Ovary (tissue), 10 donors: ENCODE data around the gene ANGPT4. TPM values are rescaled to one million over a fixed set of nuclear protein-coding genes. Genes with fewer than 3 reads are reported as not detected.

ENCODE experiments used
- DNase-seq, 5 donors: peaks; one replicate each; pipeline ENCODE4 v3.0.0-alpha.2; 2019 to 2020
- H3K27ac ChIP-seq, 2 donors: fragments of 200-600 bp; one replicate each; pipeline versions ENCODE4 v1.5.1 to v1.8.0; 2019 to 2022
- H3K27me3 ChIP-seq: fragments of 200-600 bp; one replicate; pipeline ENCODE4 v1.8.0; 2022
- H3K36me3 ChIP-seq: fragments of 200-600 bp; sonication (generic); one replicate; pipeline ENCODE4 v1.5.1; 2019
- H3K4me1 ChIP-seq: one replicate; pipeline ENCODE4 v1.8.1; 2013; ENCODE audit warnings: mild to moderate bottlenecking, moderate library complexity; ENCODE audit not compliant: insufficient read depth
- H3K4me3 ChIP-seq: fragments of 200-600 bp; sonication (generic); one replicate; pipeline ENCODE4 v1.5.1; 2017
- H3K9me3 ChIP-seq, 2 donors: fragments of 200-600 bp in 1 of 2; sonication (generic) in 1 of 2; one replicate each; pipeline versions ENCODE4 v1.5.1 to v1.8.1; 2013 to 2019; ENCODE audit warnings: mild to moderate bottlenecking in 1 of 2, moderate library complexity in 1 of 2
- EP300 ChIP-seq: sonication (generic); formaldehyde crosslinking; IDR thresholded peaks from one replicate; pipeline ENCODE4 v1.6.1; 2017; ENCODE audit warnings: antibody characterized with exemption
- POLR2A ChIP-seq: fragments of 450-650 bp; IDR thresholded peaks from one replicate; pipeline ENCODE4 v1.6.1; 2017; ENCODE audit warnings: antibody characterized with exemption, mild to moderate bottlenecking, moderate library complexity
- WGBS, 3 donors: extraction: QIAGEN DNeasy Blood & Tissue Kit in 1 of 3; methylation state at CpG; one replicate each; pipeline versions ENCODE4 v1.1.5 to v1.1.7; 2013 to 2017; 5-methylcytosine and 5-hydroxymethylcytosine counted together
- intact Hi-C, 4 donors: fragments of 100-400 bp; cut with DNase I; formaldehyde crosslinking; loops; one replicate each; pipeline versions ENCODE4 v1.11.0 to v1.15.1; 2022 to 2023
- long read RNA-seq, 3 donors: library from polyadenylated mRNA in 2 of 3; unstranded in 2 of 3; transcript quantifications; one replicate each; pipeline ENCODE4 v2.0.0 and lab custom pipeline, GENCODE V29; 2021 to 2026
- polyA plus RNA-seq, 2 donors: library from polyadenylated mRNA; stranded (reverse); fragments of 200-250 nt in 1 of 2; fragments of 350-450 nt in 1 of 2; fragmentation: Illumina TruSeq in 1 of 2; extraction: RNeasy Lipid Tissue Mini Kit (QIAGEN cat#74804) in 1 of 2; gene quantifications; one replicate each; pipeline ENCODE4 v1.2.3, GENCODE V29; 2013 to 2014
- total RNA-seq, 7 donors: library from RNA; depleted of rRNA in 2 of 7; stranded (reverse); fragments of >200 nt in 2 of 7; fragmentation: NEBNext Ultra II Directional in 3 of 7; extraction: Animal tissue kit (Norgen Biotek cat#: 25700) in 3 of 7; gene quantifications; one replicate each; pipeline versions ENCODE4 v1.1.0 to v1.2.4, GENCODE V29; 2016 to 2023
- TF ChIP-seq, protein P1 (sequence below), 3 donors: fragments of 450-650 bp in 2 of 3; fragments of 200-600 bp in 1 of 3; IDR thresholded peaks; one replicate each; pipeline versions ENCODE4 v1.5.1 to v1.8.0; 2016 to 2022; ENCODE audit warnings: antibody characterized with exemption in 3 of 3, mild to moderate bottlenecking in 1 of 3
- donor health status: DM: no; HTN: no; CAD: no; lungs with moderate emphysema.
- donor health status: DM: no; HTN: no; CAD: no.
- donor health status: Bipolar disorder and iron deficiency.
- donor health status: DM: yes; HTN: yes; CAD: no.
- donor health status: DM: no; HTN: no; CAD: no.
- donor health status: DM: yes; HTN: yes; CAD: no.

Gene ANGPT4
- total RNA-seq (10 to 100 TPM in 1 of 7 donors, 1 to 10 TPM in 4, under 1 TPM in 2; 0.58 to 10.7 (median 1.9) TPM), polyA plus RNA-seq (1 to 10 TPM; 3.0 to 3.7 TPM)
- long read RNA-seq, donor 1, full-length matches to known transcripts: 1 of 6 reads
- long read RNA-seq, donor 1, partial matches to known transcripts: 1 of 6 reads
- long read RNA-seq, donor 1, other reads (novel, unspliced or antisense): 4 of 6 reads
- long read RNA-seq, donor 2: 0 reads
- long read RNA-seq, donor 3, full-length matches to known transcripts: 5 of 12 reads
- long read RNA-seq, donor 3, partial matches to known transcripts: 0 of 12 reads
- long read RNA-seq, donor 3, other reads (novel, unspliced or antisense): 7 of 12 reads

DNA sequence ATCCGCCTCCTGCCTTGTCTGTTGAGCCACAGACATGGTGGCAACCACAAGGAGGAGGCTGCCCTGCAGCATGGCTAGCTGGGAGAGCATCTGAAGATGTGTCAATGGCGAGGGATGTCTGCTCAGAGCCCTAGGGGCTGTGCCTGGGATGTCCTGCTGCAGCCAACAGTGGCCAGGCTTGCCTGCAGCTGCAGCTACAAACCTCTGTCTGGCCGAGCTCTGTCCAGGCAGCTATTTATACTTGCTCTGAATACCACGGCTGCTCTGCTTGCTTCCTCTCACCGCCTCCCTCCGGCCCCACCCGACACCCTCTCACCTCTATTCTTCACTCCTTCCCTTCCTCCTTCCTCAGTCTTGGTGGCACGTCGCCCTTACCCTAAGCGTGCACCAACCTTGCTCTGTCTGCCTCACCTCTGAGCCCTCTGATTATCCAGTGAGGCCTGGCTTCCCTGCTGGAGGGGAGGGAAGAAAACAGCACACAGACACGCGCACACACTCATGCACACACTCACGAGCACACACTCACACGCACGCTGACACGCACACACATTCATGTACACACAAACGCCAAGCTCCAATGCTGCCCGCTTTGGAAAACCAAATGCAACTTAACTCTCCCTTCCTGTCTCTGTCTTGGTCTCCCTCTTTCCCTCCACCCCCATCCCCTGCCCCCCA is at the start of gene ANGPT4:
ANGPT4 (minus strand) TSS at position 210 of the 675 bp plus-strand sequence; CDS start at position 90, 120 bp downstream.
- Histone ChIP-seq H3K4me1 (peaks cover 24% of the 10 kb centered on the region), H3K27ac (no peak within 1 kb of the TSS), H3K36me3 (no peaks in the 10 kb centered on the region), H3K27me3 (no peaks in the 10 kb centered on the region), H3K4me3 (no peak within 1 kb of the TSS), H3K9me3 (no peaks in the 10 kb centered on the region)
- TF ChIP-seq POLR2A (no peak), EP300 (no peak)
- TF ChIP-seq, protein P1, sequence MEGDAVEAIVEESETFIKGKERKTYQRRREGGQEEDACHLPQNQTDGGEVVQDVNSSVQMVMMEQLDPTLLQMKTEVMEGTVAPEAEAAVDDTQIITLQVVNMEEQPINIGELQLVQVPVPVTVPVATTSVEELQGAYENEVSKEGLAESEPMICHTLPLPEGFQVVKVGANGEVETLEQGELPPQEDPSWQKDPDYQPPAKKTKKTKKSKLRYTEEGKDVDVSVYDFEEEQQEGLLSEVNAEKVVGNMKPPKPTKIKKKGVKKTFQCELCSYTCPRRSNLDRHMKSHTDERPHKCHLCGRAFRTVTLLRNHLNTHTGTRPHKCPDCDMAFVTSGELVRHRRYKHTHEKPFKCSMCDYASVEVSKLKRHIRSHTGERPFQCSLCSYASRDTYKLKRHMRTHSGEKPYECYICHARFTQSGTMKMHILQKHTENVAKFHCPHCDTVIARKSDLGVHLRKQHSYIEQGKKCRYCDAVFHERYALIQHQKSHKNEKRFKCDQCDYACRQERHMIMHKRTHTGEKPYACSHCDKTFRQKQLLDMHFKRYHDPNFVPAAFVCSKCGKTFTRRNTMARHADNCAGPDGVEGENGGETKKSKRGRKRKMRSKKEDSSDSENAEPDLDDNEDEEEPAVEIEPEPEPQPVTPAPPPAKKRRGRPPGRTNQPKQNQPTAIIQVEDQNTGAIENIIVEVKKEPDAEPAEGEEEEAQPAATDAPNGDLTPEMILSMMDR (IDR thresholded peaks at IDR 0.05): no peak
- WGBS, 3 donors: 21 to 33% (median 25%) methylated on average over 18 of the region's 18 CpGs
- intact Hi-C loops: no loop called here
- DNase-seq: peak in 3 of 5 donors; percentile 32 to 61 (median 37)

DNA sequence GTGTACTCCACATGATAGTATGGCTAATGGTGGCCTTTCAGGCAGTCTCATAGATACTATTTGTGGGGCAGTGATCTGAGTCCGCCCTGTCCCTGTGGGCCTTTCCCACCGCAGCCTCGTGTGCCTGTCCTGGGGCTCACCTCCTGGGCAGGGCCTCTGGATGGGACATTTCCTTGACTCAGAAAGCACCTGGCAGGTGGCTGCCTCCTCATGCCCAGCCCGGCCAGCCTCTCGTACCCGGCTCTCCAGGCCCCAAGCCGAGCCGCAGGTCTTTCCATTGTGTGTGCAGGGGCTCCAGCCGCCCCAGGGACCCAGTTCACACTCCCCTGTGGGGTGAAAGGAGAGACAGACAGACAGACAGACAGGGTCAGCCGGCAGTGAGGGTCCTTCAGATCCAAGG is 47.7 kb upstream of the ANGPT4 start:
- Histone ChIP-seq H3K4me1 (no peaks in the 10 kb centered on the region), H3K27me3 (no peaks in the 10 kb centered on the region), H3K9me3 (no peaks in the 10 kb centered on the region), H3K4me3 (no peak overlapping the region), H3K36me3 (no peaks in the 10 kb centered on the region), H3K27ac (no peak overlapping the region)
- TF ChIP-seq, protein P1 (IDR thresholded peaks at IDR 0.05): no peak
- TF ChIP-seq EP300 (no peak), POLR2A (no peak)
- 87 to 94% (median 89%) methylated on average over 6 to 10 of the region's 10 CpGs for WGBS, 3 donors
- no peak for DNase-seq
- intact Hi-C loops: loop anchor here in 1 of 4 donors (5.0 to 10.0 kb wide), 2 partner anchors 81 to 251 kb away; no protein-coding TSS in a partner anchor

DNA sequence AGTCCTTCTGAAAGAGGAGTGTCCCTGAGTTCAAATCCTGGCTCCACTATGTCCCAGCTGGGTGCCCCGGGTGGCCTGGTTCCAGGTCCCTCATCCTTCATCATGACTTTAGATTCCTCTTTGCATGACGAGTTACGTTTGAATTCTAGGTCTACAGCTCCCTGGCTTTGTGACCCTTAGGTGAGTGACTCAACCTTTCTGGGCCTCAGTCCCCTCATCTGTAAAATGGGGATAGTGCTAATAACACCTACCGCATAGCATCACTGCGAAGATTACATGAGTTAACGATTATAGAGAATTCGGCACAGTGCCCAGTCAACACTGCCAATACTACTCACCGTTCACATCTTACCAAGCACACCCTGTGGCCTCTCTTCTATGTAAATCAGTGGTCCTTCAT is 46.5 kb upstream of the ANGPT4 start:
- Histone ChIP-seq H3K27ac (no peak overlapping the region), H3K9me3 (no peaks in the 10 kb centered on the region), H3K27me3 (no peaks in the 10 kb centered on the region), H3K4me1 (no peaks in the 10 kb centered on the region), H3K4me3 (no peak overlapping the region), H3K36me3 (no peaks in the 10 kb centered on the region)
- intact Hi-C loops: loop anchor here in 1 of 4 donors (5.0 to 10.0 kb wide), 2 partner anchors 80 to 252 kb away; no protein-coding TSS in a partner anchor
- DNase-seq: no peak
- TF ChIP-seq POLR2A (no peak), EP300 (no peak)
- TF ChIP-seq, protein P1 (IDR thresholded peaks at IDR 0.05): no peak
- WGBS, 3 donors: 84 to 94% (median 87%) methylated on average over 8 of the region's 8 CpGs

- Histone ChIP-seq H3K27me3 (no peaks in the 10 kb centered on the region), H3K36me3 (no peaks in the 10 kb centered on the region), H3K4me1 (no peaks in the 10 kb centered on the region), H3K4me3 (no peak overlapping the region), H3K27ac (no peak overlapping the region), H3K9me3 (no peaks in the 10 kb centered on the region)
- intact Hi-C loops: loop anchor here in 1 of 4 donors (5.0 to 10.0 kb wide), 2 partner anchors 80 to 253 kb away; no protein-coding TSS in a partner anchor
- DNase-seq: no peak
- 52 to 61% (median 59%) methylated on average over 3 of the region's 3 CpGs for WGBS, 3 donors
- TF ChIP-seq POLR2A (no peak), EP300 (no peak)
- TF ChIP-seq, protein P1 (IDR thresholded peaks at IDR 0.05): no peak
These were observed 46.1 kb upstream of the ANGPT4 start for GRCh38 chr20:962223-962622.
